Activated CD4-positive, alpha-beta T cell treated with anti-CD3 and anti-CD28 coated beads, Interleukin-10, Interleukin-2, amounts not matched to agents 100 ng/mL and 50 ng/mL, durations not matched to agents 16 hours and 8 hours (primary cell): ENCODE data around the gene STOX2.

Source experiments
- DNase-seq: peaks from one replicate; pipeline ENCODE4 v3.0.0-alpha.2; 2020

Gene STOX2, protein sequence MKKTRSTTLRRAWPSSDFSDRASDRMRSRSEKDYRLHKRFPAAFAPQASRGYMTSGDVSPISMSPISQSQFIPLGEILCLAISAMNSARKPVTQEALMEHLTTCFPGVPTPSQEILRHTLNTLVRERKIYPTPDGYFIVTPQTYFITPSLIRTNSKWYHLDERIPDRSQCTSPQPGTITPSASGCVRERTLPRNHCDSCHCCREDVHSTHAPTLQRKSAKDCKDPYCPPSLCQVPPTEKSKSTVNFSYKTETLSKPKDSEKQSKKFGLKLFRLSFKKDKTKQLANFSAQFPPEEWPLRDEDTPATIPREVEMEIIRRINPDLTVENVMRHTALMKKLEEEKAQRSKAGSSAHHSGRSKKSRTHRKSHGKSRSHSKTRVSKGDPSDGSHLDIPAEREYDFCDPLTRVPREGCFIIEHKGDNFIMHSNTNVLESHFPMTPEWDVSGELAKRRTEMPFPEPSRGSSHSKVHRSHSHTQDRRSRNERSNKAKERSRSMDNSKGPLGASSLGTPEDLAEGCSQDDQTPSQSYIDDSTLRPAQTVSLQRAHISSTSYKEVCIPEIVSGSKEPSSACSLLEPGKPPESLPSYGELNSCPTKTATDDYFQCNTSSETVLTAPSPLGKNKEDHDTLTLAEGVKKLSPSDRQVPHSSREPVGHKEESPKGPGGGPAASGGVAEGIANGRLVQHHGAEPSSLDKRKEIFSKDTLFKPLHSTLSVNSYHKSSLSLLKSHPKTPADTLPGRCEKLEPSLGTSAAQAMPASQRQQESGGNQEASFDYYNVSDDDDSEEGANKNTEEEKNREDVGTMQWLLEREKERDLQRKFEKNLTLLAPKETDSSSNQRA (N-terminal part only)

GRCh38 chr4:183905081-183905592, at the start of gene STOX2:
Gene STOX2, plus strand, starts transcription at chr4:183905307. Its CDS starts 1,484 bp downstream, at chr4:183906791.
- peak; percentile 53 for DNase-seq

DNA sequence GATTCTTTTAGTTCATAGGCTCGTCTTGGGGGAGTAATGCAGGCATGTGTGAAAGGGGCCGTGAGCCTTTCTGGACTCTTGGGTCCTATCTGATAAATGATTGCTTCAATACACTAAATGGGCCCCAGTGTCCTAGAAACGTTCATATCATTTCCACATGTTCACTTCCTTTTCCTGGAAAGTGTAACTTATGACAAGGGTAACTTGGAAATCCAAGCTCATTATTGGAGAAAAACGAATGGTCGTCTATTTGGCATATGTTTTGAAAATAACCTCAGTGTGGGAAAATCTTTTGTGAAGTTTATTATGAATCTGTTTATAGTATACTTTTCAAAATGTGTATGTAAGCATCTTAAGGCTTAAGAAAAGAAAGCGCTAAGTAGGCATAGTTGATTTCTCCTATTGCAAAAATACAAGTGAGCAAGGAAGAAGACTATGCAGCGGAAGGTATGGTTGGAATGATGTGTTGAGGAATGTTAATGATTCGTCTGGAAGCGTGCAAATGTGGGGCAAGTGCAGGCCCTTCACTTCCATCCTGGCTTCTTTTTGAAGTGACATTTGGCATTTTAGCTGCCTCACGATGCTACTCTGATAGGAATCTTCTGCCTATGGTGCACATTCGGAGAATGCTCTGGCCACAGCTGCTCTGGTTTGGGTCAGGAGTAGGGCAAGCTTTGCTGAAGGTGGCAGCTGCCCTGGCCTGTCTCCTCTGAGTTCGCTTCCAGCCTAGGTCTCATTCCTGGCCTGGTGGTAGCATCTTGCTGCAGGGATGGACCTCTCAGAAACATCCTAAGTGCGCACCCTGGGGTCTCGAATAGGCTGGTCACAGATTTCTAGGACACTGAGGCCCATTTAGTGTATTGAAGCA, 49.5 kb upstream of the STOX2 start:
- DNase-seq = no peak

- no peak for DNase-seq
Observed at GRCh38 chr4:183857040-183857439, 48.1 kb upstream of the STOX2 start.

DNA sequence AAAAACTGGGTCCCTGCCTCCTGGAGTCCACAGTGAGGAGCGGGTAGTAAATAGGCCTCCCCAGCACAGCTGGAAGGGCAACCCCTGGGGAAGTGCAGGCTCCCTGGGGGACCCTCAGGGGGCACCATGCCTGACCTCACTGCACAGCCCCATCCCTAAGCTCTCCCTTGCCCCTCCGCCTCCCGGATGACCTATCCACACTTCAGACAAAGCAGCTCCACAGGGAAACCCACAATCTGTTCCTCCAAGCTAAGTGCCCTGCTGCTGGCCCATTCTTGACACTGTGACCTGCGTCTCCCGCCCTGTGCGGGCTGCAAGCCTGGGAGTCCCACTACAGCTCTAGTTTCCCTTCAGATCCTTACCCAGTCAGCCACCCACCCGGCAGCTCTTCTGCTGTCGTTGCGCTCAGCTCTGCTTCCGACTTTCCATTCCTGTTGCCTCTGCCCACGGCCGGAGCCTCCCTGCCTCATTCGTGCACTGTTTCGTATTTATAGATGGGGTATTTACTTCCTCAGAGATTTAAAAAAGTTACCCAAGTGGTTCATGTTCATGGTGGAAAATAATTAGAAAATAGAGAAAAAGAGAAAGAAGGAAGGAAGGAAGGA, 47.0 kb upstream of the STOX2 start:
- no peak for DNase-seq

GRCh38 chr4:183860119-183860518, 45.0 kb upstream of the STOX2 start:
- DNase-seq = no peak

GRCh38 chr4:183860731-183861130, 44.4 kb upstream of the STOX2 start:
- no peak for DNase-seq

DNA sequence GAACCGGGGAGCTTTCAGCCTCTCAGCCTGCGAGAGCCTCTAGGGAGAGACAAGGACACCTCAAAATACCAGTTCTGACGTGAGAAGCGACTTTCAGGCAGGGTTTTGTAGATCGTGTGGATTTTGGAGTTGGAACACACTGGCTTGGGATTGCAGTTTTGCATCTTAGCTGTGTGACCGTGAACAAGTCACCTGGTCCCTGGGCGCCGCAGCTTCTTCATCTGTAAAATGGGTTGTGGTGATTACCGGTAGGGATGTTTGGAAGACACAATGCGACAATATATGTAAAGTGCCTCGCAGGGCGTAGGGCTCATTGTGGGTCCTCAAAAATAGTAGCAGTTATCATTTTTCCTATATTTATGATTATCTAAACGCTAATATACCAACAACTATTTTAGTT, 43.7 kb upstream of the STOX2 start:
- DNase-seq = no peak

- DNase-seq = no peak
Observed at GRCh38 chr4:183863155-183863825, 41.8 kb upstream of the STOX2 start.

DNA sequence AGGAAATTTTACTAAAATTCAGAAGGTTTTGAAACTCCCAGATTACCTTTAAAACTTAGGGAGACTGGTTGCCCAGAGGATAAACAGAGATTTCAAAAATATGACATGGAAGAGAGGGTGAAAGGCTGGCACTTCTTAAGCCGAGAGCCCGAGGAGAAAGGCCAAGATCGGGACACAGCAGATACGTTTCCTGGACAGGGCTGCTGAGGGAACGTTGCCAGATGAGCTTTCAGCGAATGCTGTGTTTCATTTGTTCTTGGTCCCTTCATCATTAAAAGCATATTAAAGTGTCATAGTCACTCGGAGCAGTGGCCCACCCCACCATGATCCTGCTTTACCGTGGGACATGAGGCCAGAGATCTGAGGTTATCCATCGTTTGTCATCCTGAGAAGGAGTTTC, 37.9 kb upstream of the STOX2 start:
- no peak for DNase-seq

DNA sequence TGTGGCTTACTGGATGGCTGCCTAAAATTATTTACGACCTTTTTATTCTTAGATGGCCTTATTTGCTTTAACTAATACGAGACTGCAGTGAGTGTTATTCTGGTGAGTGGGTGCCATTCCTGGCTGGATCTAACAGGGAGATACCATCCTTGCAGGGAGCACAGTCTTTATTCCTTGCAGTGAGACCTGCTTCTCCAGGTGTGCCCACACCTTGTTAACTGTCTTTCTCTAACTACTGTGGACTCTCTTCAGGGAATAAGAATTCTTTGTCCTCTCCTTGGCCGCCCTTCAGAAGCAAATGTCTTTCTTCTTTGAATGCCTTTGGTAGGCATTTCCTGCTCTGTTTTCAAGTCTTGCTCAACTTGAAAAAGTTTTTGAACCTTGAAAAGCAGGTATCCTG, 34.1 kb upstream of the STOX2 start:
- no peak for DNase-seq

GRCh38 chr4:183871581-183871980, 33.5 kb upstream of the STOX2 start:
- DNase-seq = no peak

- no peak for DNase-seq
Observed at GRCh38 chr4:183872531-183872930, 32.6 kb upstream of the STOX2 start.

DNA sequence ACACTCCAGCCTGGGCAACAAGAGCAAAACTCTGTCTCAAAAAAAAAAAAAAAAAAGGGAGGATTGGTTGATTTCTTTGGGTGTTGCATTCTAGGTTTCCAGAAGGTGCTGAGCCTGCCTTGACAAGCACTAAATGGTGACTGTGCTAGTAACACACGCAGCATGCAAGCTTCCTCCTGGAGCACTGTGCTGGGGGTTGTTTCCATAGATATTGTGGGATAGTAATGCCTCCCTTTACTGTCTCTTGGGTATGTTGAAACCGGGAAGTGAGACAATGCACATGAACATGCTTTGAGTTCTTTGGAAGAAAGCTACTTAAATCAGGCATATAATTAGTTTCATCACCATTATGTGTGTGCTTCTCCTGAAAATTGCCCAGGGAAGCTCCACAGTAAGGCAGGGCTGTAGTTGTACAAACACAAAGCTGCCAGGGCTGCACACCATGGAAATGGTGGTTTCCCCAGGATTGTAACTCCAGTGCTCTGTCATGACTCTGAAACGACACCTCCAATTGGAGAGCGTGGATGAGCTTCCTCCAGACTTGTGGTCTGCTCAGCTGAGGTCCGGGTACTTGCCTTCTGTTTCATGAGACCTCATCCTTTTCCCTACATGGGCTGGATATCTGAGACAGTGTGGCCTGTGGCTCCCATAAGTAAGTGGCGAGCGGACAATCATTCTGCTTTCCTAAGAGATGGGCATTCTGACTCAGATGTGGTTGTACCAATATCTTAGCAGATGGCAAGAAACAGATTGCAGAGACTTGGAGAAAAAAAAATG, 31.5 kb upstream of the STOX2 start:
- no peak for DNase-seq

DNA sequence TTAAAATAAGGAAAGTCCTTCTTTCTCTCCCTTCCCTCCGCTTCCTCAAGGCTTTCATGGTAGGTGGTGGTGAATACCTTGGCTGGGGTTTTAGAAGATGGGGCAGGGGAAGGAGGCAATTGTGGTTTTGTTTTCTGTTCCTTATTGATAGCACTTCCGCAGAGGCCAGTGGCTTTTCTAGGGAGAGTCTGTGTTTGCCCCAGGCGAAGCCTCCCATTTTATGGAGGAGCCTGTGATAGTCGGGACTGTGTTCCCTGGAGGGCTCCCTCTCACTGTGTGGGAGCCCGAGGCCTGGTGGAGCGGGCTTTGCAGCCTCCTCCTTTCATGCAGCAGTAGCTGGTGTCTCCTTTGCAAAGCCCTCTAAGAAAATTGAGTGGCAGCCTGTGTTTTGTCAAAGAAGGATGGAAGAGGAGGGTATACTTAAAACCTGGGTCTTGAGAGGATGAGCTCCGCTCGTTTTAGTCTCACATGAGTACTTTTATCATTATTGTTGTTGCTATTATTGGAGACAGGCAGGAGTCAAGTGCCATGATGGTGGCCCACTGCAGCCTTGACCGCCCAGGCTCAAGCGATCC, 29.8 kb upstream of the STOX2 start:
- DNase-seq = no peak

- no peak for DNase-seq
Observed at GRCh38 chr4:183876268-183876934, 28.7 kb upstream of the STOX2 start.

DNA sequence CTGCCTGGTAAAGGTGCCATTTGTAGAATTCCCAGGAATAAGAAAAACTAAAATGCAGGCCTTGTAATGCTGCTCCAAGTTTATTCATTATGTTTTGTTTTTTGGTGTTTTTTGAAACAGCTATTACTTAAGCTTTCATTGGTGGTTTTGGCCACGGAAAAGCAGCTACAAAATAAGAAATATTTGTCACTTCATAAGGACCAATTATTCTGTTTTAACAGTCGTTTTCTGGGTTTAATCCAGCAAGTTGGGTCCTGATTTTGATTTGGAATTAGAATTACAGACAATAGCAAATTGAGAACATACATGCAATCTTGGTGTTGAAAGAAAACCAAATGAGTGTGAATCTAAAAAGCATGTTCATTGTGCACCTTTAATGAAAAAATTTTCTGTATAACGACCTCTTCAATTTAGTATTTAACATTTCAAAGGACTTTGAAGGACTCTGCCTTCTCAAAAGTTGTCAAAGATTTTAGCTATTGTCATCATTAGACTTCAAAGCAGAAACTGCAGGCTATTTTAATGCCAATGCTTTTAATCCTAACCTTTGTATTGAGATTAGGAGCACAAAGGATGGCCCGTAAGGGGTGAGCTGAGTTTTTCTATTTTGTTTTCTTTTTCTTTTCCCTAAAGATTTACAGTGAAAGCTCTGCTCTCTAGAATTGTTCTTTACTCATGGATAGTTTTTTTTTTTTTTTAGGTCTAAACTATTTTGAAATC, 26.7 kb upstream of the STOX2 start:
- DNase-seq = no peak

- DNase-seq = no peak
Observed at GRCh38 chr4:183885205-183885720, 19.8 kb upstream of the STOX2 start.

- no peak for DNase-seq
Observed at GRCh38 chr4:183887351-183887750, 17.8 kb upstream of the STOX2 start.

DNA sequence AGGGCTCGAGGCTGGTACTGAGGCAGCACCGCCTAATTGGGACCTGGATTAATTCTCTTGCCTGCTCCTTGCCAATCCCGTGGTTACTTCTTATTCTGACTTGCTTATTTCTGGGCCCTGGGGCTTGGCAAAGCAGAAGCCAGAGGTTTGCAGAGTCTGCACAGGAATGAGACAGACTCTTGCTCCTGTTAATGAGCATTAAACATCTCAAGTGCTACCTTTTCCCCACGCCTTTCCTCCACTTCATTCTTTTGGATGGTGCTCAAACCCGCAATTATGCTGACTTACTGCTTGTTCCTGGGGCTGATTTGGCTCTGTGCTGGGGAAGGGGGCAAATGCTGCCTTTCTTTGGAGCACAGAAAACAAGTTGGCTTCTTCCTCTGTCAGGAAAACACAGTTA, 16.5 kb upstream of the STOX2 start:
- no peak for DNase-seq
